Sigmoid colon (tissue), 7 donors: ENCODE results near the gene FOXP1. TPM values are rescaled to one million over a fixed set of nuclear protein-coding genes. Genes with fewer than 3 reads are reported as not detected.

Source experiments
- DNase-seq: peaks from one replicate; pipeline ENCODE4 v3.0.0-alpha.2; 2019
- H3K27ac ChIP-seq, 4 donors: fragments of 200-600 bp; sonication (generic); one replicate each; pipeline ENCODE4 v1.5.1; 2016 to 2019; ENCODE audit warnings: mild to moderate bottlenecking in 1 of 4
- H3K27me3 ChIP-seq, 3 donors: fragments of 200-600 bp; sonication (generic); one replicate each; pipeline ENCODE4 v1.5.1; 2019; ENCODE audit warnings: mild to moderate bottlenecking in 1 of 3
- H3K36me3 ChIP-seq, 4 donors: fragments of 200-600 bp; sonication (generic); one replicate each; pipeline ENCODE4 v1.5.1; 2016 to 2019
- H3K4me1 ChIP-seq, 4 donors: fragments of 200-600 bp; sonication (generic); one replicate each; pipeline ENCODE4 v1.5.1; 2017 to 2019
- H3K4me3 ChIP-seq, 4 donors: fragments of 200-600 bp; sonication (generic); one replicate each; pipeline ENCODE4 v1.5.1; 2017 to 2019; ENCODE audit warnings: mild to moderate bottlenecking in 2 of 4, moderate library complexity in 1 of 4
- H3K9me3 ChIP-seq, 4 donors: fragments of 200-600 bp in 3 of 4; sonication (generic) in 3 of 4; one replicate each; pipeline versions ENCODE4 v1.5.1 to v1.6.1; 2013 to 2019
- EP300 ChIP-seq, 4 donors: sonication (generic); formaldehyde crosslinking; IDR thresholded peaks; one replicate each; pipeline ENCODE4 v1.6.1; 2017; ENCODE audit warnings: antibody characterized with exemption in 4 of 4
- POLR2A ChIP-seq, 2 donors: fragments of 450-650 bp; IDR thresholded peaks; one replicate each; pipeline ENCODE4 v1.6.1; 2016; ENCODE audit warnings: antibody characterized with exemption in 2 of 2, mild to moderate bottlenecking in 2 of 2, moderate library complexity in 2 of 2
- POLR2AphosphoS5 ChIP-seq, 4 donors: sonication (generic); formaldehyde crosslinking; IDR thresholded peaks; one replicate each; pipeline ENCODE4 v1.6.1; 2017; ENCODE audit warnings: antibody characterized with exemption in 4 of 4
- whole genome bisulfite sequencing, 2 donors: extraction: QIAGEN DNeasy Blood & Tissue Kit; methylation state at CpG; one replicate each; pipeline ENCODE4 v1.1.7; 2013; 5-methylcytosine and 5-hydroxymethylcytosine counted together
- intact Hi-C: fragments of 100-400 bp; cut with DNase I; formaldehyde crosslinking; loops from one replicate; pipeline ENCODE4 v1.15.1; 2023
- polyA plus RNA-seq, 3 donors: library from polyadenylated mRNA; stranded (reverse); fragments of 200-250 nt; gene quantifications; one replicate each; pipeline ENCODE4 v1.2.3, GENCODE V29; 2013
- total RNA-seq, 4 donors: library from RNA; depleted of rRNA; stranded (reverse); fragments of >200 nt; gene quantifications; one replicate each; pipeline ENCODE4 v1.1.0, GENCODE V29; 2016
- TF ChIP-seq, protein P1 (sequence below), 4 experiments: fragments of 450-650 bp in 3 of 4; fragments of 200-600 bp in 1 of 4; IDR thresholded peaks; one replicate each; pipeline ENCODE4 v1.5.1; 2016 to 2019; ENCODE audit warnings: antibody characterized with exemption in 4 of 4, mild to moderate bottlenecking in 3 of 4, moderate library complexity in 2 of 4
- donor health status: healthy with polysubstance abuse.
- donor health status: Bipolar disorder and iron deficiency.
- donor health status: healthy.

The FOXP1 gene
- total and polyA plus RNA-seq, 7 donors = 13.8 to 232 (median 139) TPM

DNA sequence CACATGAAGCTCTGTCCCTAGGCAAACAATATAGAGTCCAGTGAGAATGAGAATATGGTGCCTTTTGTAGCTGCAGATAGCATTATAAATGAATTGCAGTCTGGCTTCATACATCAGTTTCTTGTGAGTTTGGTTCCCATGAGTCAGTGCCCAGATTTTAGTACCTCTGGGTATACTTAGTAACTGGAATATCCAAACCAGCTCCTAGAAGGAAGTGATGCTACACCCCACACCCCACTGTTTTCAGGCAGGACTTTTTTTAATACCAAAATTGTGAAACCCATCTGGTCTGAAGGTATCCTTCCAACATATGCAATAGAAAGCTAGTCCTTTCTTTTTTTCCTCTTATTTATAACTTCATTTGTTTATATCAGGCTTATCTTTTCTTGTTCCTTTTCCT is 42.1 kb upstream of the FOXP1 start:
- DNase-seq = no peak
- no peak for TF ChIP-seq POLR2A (IDR thresholded peaks at IDR 0.05)
- no peak for TF ChIP-seq EP300 (IDR thresholded peaks at IDR 0.05)
- TF ChIP-seq, protein P1, sequence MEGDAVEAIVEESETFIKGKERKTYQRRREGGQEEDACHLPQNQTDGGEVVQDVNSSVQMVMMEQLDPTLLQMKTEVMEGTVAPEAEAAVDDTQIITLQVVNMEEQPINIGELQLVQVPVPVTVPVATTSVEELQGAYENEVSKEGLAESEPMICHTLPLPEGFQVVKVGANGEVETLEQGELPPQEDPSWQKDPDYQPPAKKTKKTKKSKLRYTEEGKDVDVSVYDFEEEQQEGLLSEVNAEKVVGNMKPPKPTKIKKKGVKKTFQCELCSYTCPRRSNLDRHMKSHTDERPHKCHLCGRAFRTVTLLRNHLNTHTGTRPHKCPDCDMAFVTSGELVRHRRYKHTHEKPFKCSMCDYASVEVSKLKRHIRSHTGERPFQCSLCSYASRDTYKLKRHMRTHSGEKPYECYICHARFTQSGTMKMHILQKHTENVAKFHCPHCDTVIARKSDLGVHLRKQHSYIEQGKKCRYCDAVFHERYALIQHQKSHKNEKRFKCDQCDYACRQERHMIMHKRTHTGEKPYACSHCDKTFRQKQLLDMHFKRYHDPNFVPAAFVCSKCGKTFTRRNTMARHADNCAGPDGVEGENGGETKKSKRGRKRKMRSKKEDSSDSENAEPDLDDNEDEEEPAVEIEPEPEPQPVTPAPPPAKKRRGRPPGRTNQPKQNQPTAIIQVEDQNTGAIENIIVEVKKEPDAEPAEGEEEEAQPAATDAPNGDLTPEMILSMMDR (IDR thresholded peaks at IDR 0.05) = no peak
- Histone ChIP-seq H3K4me3 (no peak overlapping the region), H3K27ac (no peak overlapping the region), H3K27me3 (no peaks in the 10 kb centered on the region), H3K36me3 (no peaks in the 10 kb centered on the region), H3K9me3 (no peaks in the 10 kb centered on the region), H3K4me1 (peaks cover 0 to 15% (median 6%) of the 10 kb centered on the region in 4 donors)
- intact Hi-C loops = no loop called here

DNA sequence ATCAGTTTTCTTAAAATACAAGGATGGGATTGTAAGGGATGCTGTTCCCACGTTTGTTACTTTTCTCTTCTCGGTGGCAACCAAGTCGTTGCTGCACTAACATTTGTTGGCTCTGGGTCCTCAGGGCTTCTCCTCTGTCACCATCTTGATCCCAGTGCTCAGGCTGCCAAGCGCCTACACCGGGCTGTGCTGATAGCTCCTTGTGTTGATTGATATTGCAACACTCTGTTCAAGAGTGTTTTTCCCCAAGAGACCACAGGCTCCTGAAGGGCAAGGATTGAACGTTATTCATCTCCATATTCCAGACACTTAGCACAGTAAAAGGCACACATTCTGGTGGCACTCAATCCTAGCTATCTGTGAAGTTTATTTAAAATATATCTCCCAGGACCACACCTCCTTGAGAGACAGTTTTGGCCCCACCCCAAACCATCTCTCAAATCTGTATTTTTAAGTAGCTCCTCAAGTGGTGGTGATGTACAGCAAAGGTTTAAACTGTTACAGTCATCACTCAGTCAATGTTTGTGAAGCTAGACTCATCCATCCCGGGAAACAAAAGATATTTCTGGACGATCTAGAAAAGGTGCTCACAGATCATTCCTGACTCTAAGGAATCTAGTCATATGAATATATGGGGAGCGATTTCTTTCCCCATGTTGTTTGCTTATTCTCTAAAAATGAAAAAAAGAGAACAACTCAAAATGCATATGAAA is 38.5 kb upstream of the FOXP1 start:
- no peaks in the 10 kb centered on the region for H3K9me3 ChIP-seq
- no peaks in the 10 kb centered on the region for H3K4me1 ChIP-seq
- H3K36me3 ChIP-seq = no peaks in the 10 kb centered on the region
- intact Hi-C loops = no loop called here
- no peak overlapping the region for H3K4me3 ChIP-seq
- no peaks in the 10 kb centered on the region for H3K27me3 ChIP-seq
- no peak overlapping the region for H3K27ac ChIP-seq
- TF ChIP-seq POLR2AphosphoS5 (IDR thresholded peaks at IDR 0.05) (no peak), POLR2A (IDR thresholded peaks at IDR 0.05) (no peak), EP300 (IDR thresholded peaks at IDR 0.05) (no peak)
- TF ChIP-seq, protein P1 (IDR thresholded peaks at IDR 0.05) = no peak
- 86 to 89% methylated on average over 9 of the region's 9 CpGs for whole genome bisulfite sequencing, 2 donors
- no peak for DNase-seq

DNA sequence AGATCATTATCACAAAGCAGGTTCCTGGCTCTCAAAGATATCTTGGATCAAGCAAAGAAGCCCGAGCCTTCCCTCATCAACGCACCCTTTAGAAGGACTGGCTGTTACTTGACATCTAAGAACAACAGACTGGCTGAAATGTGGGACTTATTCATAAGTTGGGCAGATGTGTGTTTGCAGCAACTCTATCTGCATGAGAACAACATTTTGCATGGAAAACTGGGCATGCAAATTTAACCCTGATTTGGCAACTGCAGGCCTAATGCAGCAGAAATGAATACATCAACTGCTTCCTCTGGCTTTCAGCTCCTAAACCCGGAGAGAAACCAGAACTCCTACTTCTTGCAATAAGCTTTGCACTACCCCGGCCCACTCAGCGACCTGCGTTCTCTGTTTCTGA is 35.0 kb upstream of the FOXP1 start:
- TF ChIP-seq POLR2AphosphoS5 (IDR thresholded peaks at IDR 0.05) = no peak
- TF ChIP-seq, protein P1 (IDR thresholded peaks at IDR 0.05) = no peak
- no peak for TF ChIP-seq POLR2A (IDR thresholded peaks at IDR 0.05)
- no peak for TF ChIP-seq EP300 (IDR thresholded peaks at IDR 0.05)
- H3K4me3 ChIP-seq = no peak overlapping the region
- no peaks in the 10 kb centered on the region for H3K36me3 ChIP-seq
- no peaks in the 10 kb centered on the region for H3K9me3 ChIP-seq
- WGBS, 2 donors = 75 to 89% methylated on average over 6 of the region's 6 CpGs
- H3K27me3 ChIP-seq = no peaks in the 10 kb centered on the region
- intact Hi-C loops = no loop called here
- H3K4me1 ChIP-seq = no peaks in the 10 kb centered on the region
- H3K27ac ChIP-seq = no peak overlapping the region
- DNase-seq = no peak

DNA sequence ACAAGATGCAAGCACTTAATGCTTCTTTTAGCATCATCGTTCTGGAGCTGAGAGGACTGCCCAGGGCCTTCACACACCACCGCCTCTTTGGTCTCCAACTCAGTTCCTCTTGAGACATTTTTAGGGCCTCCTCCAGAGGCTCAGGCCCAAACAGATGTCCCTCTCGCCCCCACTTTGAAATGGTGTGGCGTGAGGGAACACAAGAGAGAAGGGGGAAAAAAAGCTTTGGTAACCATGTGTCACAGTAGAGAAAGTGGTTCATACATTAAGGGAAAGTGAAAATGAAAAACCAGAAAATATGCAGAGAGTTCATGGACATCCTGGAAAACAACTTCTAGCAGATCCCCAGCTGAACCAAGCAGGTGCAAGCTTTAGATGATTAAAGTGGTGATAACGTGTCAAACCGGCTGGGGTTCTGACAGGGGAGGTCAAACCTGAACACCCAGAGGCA is 33.1 kb upstream of the FOXP1 start:
- Histone ChIP-seq H3K4me3 (no peak overlapping the region), H3K27ac (no peak overlapping the region), H3K4me1 (no peaks in the 10 kb centered on the region), H3K9me3 (no peaks in the 10 kb centered on the region), H3K36me3 (no peaks in the 10 kb centered on the region), H3K27me3 (no peaks in the 10 kb centered on the region)
- DNase-seq = no peak
- WGBS, 2 donors = 62 to 86% methylated on average over 6 of the region's 6 CpGs
- intact Hi-C loops = no loop called here
- TF ChIP-seq EP300 (IDR thresholded peaks at IDR 0.05) = no peak

DNA sequence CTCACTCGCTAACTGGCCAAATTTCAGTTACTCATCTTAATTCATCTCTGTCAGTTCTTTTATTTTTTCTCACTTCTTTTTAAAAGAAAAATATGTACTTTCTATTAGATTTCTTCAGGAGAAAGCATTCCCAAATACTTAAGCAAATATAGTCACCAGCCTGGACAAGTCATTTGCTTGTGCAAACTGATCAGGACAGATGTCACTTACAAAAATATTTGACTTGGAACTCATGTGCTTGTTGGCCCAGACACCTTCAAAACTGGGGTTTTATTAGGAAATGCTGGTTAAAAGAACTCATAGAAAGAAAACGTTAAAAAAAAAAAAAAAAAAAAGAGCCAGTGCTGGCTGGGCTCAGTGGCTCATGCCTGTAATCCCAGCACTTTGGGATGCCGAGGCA is 31.3 kb upstream of the FOXP1 start:
- Histone ChIP-seq H3K9me3 (no peaks in the 10 kb centered on the region), H3K36me3 (no peaks in the 10 kb centered on the region), H3K27ac (no peak overlapping the region), H3K4me1 (no peaks in the 10 kb centered on the region), H3K4me3 (no peak overlapping the region), H3K27me3 (no peaks in the 10 kb centered on the region)
- intact Hi-C loops = no loop called here
- no peak for DNase-seq
- TF ChIP-seq EP300 (IDR thresholded peaks at IDR 0.05) = no peak
- no peak for TF ChIP-seq POLR2AphosphoS5 (IDR thresholded peaks at IDR 0.05)
- no peak for TF ChIP-seq POLR2A (IDR thresholded peaks at IDR 0.05)
- TF ChIP-seq, protein P1 (IDR thresholded peaks at IDR 0.05) = no peak
- WGBS, 2 donors = 84 to 89% methylated on average over 3 of the region's 3 CpGs
